Inferior parietal cortex (tissue), 1 donor: ENCODE results near the gene C13orf42.

Source experiments
- DNase-seq: peaks from one replicate; pipeline ENCODE4 v3.0.0-alpha.2; 2016; ENCODE audit errors: extremely low spot score

C13orf42 gene

DNA sequence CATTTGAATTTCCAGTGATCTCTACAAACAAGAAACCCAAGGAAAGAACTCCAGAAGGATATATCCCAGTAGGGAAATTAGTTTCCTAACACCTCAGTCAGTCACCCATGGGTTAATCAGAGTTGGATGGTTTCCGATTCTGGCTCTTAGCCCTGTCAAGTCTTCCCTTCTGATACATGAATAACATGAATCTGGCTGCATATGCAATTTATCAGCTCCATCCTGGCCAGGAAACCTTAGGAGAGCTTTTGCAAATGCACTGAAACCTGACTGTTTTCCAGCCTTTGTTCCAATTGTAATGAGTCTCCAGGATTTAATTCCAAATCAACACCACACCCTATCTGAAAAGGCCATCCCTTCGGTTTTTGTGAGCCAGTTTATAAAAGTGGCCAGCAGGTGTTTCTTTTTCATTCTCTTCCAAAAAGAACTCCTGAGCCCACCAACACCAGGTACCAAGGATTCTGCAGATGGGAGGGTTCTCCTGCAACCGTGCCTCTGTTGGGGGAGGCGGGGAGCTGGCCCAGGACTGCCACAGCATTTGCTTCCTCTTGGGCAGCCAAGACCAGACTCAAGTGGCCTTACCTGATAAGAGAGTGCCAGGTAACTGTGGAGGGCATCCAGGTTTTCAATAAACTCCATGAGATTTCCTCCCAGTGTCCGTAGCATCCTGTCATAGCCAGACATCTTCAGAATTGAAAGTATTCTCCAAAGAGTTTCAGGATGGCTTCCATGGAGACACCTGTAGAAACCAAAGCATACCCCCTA is 77.5 kb downstream of the C13orf42 start:
- no peak for DNase-seq

DNA sequence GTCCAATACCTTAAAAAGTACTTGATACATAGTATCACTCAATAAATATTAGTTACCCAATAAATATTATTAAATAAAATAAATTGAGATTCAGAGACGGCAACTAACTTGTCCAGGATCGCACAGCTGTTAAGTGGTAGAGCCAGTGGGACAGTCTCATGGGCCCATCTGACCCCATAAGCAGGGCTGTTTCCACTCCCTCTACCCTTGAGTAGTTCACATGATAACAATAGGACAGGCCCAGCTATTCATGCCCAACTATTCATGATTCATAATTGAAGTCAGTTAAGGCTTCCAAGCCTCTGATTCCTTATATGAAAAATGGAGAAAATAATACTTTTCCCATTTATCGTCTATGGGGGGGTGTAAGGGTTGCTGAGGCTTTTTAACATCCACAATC is 78.2 kb downstream of the C13orf42 start:
- DNase-seq = no peak
